Gastroesophageal sphincter (tissue), 3 donors: Measurements from ENCODE around the gene SGSH.

Source experiments
- CTCF ChIP-seq, 4 experiments: fragments of 200-600 bp in 2 of 4; fragments of 450-650 bp in 2 of 4; sonication (generic) in 1 of 4; IDR thresholded peaks; one replicate each; pipeline ENCODE4 v1.5.1; 2017 to 2019; ENCODE audit warnings: antibody characterized with exemption in 4 of 4, mild to moderate bottlenecking in 2 of 4, moderate library complexity in 2 of 4
- EP300 ChIP-seq: sonication (generic); formaldehyde crosslinking; IDR thresholded peaks from one replicate; pipeline ENCODE4 v1.6.1; 2017; ENCODE audit warnings: antibody characterized with exemption, mild to moderate bottlenecking
- POLR2A ChIP-seq, 2 donors: fragments of 450-650 bp; IDR thresholded peaks; one replicate each; pipeline ENCODE4 v1.6.1; 2017; ENCODE audit warnings: antibody characterized with exemption in 2 of 2, mild to moderate bottlenecking in 2 of 2, moderate library complexity in 1 of 2
- POLR2AphosphoS5 ChIP-seq: sonication (generic); formaldehyde crosslinking; IDR thresholded peaks from one replicate; pipeline ENCODE4 v1.6.1; 2017; ENCODE audit warnings: antibody characterized with exemption

GRCh38 chr17:80176757-80177156, 43.4 kb downstream of the SGSH start:
- TF ChIP-seq POLR2A (IDR thresholded peaks at IDR 0.05) (no peak), EP300 (no peak), POLR2AphosphoS5 (no peak), CTCF (IDR thresholded peaks at IDR 0.05) (no peak)
